Head of caudate nucleus (tissue), 42 donors: ENCODE measurements around the gene SPRYD4.
A peak's percentile ranks its signal among the peaks of the same experiment; 100 is the strongest.
"Not testable (repeated sequence)": the region's sequence is repeated elsewhere in the genome, so short reads cannot be mapped to it uniquely, and the experiment has no call there.

Experiments
- DNase-seq, 42 donors: peaks; one replicate each; pipeline versions ENCODE4 v3.0.0 to v3.0.0-alpha.2; 2020 to 2021; ENCODE audit warnings: mixed read lengths in 7 of 42
- intact Hi-C: fragments of 100-400 bp; cut with DNase I; formaldehyde crosslinking; loops from one replicate; pipeline ENCODE4 v1.15.0; 2022

SPRYD4 gene

DNA sequence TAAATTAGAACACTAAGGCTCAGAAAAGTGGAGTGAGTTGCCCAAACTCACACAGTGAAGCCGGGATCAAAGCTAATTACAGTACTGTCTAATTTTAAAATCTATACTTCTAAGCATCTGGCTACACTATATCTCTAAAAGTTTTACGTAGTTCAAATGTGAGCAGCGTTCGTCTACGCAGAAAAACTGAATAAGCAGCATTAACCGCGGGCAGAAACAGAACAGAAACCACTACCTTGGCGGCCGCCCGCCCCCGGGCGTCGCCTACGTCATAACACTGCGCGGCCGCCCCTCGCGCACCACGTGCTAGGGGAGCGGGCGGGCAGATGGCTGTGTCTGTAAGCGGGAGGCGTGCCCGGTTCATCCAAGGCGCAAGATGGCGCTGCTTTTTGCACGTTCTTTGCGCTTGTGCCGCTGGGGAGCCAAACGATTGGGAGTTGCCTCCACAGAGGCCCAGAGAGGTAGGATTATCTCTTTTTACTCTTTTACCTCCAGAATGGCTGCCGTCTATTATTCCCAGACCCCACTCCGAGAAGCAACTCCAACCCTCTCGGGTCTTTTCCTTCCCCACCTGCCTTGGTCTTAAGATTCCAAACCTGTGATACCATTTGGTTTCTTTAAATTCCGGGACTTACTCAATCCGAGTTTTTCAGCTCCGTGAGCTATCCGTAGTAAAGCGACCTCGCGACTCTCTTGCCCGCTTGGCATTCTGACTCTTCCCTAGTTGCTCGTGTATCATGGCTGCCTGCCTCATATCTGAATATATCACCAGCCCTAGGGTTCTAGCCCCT is at the start of gene SPRYD4:
Gene SPRYD4 (plus strand): TSS at position 363 of the 791 bp plus-strand sequence. CDS start 14 bp downstream, at position 377.
- intact Hi-C loops, result loop anchor here (5.0 kb wide), 1 partner anchor 136 kb away; the partner anchor contains the start of gene PAN2
- DNase-seq, result peak; percentile 91 to 98 (median 96)

DNA sequence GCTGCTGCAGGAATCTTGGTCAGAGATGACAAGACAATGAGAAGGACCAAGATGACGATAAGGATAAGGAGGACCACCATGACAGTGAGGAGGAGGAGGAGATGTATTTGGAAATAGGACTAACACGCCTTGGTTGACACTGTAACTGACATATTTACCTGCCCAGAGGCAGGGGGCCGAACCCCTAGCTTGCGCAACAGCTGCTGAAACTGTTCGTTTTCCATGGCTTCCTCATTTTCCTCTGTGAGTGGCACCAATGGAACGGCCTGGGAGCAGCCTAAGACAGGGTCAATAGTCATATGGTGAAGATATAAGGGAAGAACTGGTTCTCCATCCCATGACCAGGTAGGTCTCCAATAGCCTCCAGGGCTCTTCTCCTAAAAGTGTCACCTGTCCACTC is 48.0 kb upstream of the SPRYD4 start:
- intact Hi-C loops, result no loop called here
- no peak for DNase-seq

DNA sequence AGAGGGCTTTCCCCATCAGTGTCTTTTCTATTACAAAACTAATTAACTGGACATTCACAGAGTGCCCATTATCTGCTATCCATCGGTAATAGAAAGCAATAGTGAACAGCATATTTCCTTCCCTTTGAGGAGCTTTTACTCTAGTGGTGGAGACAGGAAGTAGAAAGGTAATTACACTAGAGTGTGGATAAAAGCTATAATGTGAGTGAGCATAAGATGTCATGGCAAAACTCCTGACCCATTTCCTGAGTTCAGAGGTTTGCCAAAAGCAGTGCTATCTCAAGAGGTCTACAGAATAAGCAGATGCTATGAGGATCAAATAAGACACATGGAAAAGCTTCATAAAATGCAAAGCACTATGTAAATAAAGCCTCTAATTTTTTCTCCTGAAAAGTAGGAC is 43.2 kb upstream of the SPRYD4 start:
- intact Hi-C loops, result no loop called here

DNA sequence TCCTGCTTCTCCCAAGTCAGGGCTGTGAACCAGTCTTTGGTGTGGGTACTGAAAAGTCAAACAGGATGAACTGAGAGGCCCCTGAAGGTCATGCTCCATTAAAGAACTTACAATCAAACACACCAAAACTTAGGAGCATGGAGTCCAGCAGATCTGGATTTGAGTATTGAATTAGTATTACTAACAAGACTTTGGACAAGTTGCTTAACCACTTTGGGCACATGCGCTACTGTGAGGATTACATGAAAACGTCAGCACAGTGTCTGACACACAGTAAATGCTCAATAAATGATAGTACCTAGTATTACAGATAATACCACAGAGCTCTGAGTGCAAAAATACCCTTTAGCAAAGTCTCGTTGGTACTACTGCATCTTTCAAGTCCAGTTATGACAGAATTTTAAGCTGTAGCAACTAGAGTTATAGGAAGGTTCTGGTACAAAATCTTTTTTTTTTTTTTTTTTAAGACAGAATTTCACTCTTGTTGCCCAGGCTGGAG is 42.4 kb upstream of the SPRYD4 start:
- DNase-seq, result no peak
- intact Hi-C loops, result no loop called here

More for the DNA sequence above, 43.2 kb upstream of the SPRYD4 start:
- no peak for DNase-seq

DNA sequence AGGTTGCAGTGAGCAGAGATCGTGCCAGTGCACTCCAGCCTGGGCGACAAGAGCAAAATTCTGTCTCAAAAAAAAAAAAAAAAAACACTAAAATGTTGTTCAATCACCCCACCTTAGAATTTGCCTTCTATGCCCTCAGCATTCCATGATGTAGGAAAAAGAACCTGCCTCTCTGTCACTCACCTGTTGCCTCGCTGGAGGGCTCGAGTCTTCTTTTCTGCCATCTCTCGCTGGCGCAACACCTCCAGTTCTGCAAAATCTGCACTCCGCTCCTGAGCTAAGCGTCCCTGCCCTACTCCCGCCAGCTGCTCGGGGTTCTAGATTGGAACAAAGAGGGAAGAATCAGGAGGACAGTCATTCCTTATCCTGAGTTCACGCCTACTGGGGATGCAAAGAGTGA is 37.1 kb upstream of the SPRYD4 start:
- intact Hi-C loops, result no loop called here
- DNase-seq, result no peak

DNA sequence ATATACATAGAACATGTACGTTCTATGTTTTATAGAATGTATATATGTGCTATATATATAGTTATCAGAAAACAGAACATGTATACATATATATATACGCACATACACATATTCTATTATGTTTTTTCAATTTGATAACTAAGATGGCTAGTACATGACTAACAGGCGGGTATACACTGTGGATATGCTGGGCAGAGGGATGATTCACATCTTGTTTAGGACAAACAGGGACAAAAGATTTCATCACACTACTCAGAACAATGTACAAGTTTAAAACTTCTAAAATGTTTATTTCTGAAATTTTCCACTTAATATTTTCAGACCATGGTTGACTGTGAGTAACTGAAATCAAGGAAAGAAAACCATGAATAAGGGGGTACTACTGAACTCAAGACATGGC is 36.5 kb upstream of the SPRYD4 start:
- intact Hi-C loops, result no loop called here
- DNase-seq, result no peak

DNA sequence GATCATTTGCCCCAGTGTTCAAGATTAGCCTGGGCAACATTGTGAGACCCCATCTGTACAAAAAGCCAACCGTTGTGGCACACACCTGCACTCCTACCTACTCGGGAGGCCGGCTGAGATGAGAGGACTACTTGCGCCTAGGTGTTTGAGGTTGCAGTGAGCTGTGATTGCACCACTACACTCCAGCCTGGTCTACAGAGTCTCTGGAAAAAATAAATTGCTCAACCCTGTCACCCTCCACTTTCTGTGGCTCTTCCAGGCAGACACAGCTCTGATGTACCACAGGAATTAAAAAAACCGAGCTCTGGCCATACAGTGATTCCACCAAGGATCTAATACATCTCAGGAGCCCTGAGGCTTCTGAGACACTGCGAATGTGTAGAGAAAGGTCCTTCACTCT is 33.5 kb upstream of the SPRYD4 start:
- intact Hi-C loops, result no loop called here
- DNase-seq, result no peak

DNA sequence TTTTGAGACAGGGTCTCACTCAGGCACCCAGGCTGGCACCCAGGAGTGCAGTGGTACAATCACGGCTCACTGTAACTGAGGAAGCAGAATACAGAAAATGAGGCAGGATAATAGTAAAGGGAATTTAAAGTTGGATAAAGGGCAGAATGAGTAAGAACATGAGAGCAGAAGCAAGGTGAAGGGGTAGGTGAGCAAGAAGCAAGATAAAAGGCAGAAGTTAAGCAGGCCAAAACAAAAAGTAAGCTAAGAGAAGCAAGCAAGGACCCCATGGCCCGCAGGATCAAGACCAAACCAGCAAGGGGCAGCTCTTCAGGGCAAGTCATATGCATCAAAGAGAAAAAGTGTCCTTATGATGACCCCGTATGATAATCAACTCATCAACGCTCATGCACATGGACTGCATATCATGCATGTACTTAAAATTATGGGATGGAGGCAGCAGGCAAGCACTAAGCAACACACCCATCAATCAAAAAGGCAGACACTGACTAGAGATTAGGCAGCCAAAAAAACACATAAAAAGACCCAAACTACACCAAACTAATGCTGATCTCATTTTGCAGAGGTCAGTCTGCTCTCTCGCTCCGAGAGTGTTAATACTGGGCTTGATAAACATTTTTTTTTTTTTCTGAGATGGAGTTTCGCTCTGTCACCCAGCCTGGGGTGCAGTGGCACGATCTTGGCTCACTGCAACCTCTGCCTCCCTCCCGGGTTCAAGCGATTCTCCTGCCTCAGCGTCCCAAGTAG is 30.8 kb upstream of the SPRYD4 start:
- DNase-seq, result no peak
- intact Hi-C loops, result no loop called here

DNA sequence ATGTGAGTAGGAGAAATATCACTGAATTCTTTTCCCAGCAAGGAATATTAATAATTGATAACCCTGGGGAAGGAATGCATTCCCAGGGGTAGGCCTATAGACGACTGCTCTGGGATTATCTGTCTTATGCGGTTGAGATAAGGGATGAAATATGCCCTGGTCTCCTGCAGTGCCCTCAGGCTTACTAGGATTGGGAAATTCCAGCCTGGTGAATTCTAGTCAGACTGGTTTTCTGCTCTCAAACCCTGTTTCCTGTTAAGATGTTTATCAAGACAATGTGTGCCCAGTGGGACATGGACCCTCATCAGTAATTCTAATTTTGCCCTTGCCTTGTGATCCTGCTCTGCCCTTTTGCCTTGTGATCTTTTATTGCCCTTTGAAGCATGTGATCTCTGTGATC is 25.2 kb upstream of the SPRYD4 start:
- not testable (repeated sequence) for DNase-seq

DNA sequence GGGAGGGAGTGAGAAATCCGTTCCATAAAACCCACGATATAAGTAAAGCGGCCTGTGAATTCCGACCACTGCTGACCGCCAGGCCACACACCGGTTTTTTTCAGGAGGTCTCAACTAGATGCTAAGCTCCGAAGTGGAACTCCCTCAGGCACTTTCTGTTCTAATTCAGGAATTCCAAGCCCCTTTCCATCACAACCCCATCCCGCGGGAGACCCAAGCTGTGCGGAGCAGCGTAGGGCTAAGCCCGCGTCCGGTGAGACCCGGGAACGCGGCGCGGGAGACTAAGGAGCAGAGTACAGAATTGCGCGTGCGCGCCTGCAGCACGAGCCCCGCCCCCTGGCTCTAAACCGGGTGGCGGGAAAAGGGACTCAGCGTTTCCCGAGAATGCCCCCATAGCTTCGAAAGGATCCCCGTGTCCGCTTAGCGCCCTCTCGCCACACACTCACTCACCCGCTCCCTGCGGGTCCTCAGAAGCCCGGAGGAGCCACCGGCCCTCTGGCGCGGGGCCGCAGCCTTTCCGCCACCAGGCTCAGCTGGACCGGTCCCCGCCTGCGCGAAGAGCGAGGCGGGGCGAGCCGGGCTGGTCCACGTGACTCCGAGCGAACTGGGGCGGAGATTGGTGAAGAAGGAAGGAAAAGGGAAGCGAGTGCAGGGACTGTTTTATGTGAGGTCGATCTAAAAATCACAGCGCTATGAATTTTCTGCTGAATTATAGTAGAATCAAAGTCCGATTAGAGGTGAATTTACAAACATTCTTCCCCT is 19.3 kb upstream of the SPRYD4 start, which contains the start of gene TIMELESS:
Gene TIMELESS (minus strand): TSS at position 567 of the 762 bp plus-strand sequence. CDS start 15,256 bp downstream, outside the sequence.
- intact Hi-C loops, result no loop called here
- DNase-seq, result peak; percentile 75 to 97 (median 93)

More for the DNA sequence above, 25.2 kb upstream of the SPRYD4 start:
- intact Hi-C loops, result not testable (repeated sequence)

DNA sequence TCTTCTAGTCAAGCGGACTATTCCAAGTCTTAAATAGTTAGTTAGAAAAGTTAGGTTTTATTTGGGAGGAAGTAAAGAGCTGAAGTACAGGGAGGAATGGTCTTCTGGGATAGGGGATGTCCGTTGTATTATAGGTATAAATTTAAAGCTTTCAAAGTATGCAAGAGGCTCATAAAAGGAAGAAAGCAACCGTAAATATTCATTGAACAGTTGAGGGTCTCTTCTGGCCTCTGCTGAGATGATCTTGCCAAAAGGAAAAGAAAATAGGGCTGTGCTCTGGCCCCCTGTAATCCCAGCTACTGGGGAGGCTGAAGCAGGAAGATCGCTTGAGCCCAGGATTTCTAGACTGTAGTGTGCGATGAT is 18.8 kb upstream of the SPRYD4 start:
- intact Hi-C loops, result no loop called here
- DNase-seq, result no peak

DNA sequence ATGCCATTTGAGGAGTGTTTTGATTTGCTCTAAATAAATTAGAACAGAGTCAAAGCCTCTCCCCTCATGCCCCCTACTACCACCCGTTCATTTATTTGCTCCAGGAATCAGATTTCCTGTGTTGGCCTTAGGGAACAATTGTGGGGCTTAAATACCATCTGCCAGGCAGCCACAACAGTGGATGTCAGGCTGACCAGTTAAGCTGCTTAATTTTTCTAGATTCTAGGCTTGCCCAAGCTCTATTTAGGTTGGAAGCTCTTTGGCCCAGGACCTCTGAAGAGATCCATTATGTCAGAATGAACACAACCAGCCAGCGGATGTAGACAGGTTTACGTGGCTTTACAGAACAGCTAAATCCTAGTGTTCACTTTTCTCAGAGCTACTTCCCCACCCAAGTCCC is 18.1 kb upstream of the SPRYD4 start:
- intact Hi-C loops, result loop anchor here (5.0 kb wide), 1 partner anchor 88 kb away; the partner anchor contains the start of genes APOF and STAT2
- DNase-seq, result no peak

DNA sequence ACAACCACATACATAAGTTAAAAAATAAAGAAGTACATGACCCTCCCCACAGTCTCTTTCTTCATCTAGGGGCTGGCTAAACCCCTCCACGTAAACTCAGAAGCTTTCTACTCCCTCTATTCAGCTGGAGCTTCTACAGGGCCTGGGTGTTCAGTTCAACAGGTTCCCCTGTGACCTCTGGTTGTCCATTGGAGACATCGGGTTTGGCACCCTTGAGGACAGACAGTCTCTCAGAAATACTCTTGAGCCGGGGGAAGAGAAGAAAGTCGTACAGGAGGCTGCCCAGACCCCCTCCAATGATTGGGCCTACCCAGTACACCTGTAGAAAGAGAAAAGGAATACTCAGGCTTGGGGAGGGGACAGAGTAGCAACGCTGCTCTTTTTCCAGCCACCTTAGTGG is 17.2 kb upstream of the SPRYD4 start:
- intact Hi-C loops, result loop anchor here (5.0 kb wide), 1 partner anchor 89 kb away; the partner anchor contains the start of genes APOF and STAT2
- DNase-seq, result no peak

DNA sequence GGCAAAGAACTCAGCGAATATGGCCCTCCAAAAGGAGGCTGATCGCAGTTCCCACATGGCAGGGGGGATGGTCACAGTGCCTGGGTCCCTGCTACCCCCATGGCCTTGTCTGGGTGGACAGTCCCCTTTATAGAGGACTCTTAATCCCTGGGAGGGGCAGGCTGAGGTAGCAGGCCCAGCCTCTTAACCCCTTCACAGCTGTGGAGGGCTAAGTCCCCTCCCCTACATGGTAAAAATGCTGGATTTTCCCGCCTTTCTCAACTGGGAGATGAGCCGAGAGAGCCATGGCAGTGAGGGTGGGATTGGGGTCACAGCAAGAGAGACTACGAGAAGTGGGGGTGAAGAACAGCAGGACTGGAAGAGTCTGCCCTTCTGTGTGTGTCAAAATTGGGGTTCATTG is 13.8 kb upstream of the SPRYD4 start, which contains the start of gene MIP:
Gene MIP (minus strand): TSS at position 101 of the 400 bp plus-strand sequence. CDS start 44 bp downstream, at position 57.
- intact Hi-C loops, result loop anchor here (5.0 kb wide), 1 partner anchor 92 kb away; the partner anchor contains the start of genes APOF and STAT2
- DNase-seq, result no peak

DNA sequence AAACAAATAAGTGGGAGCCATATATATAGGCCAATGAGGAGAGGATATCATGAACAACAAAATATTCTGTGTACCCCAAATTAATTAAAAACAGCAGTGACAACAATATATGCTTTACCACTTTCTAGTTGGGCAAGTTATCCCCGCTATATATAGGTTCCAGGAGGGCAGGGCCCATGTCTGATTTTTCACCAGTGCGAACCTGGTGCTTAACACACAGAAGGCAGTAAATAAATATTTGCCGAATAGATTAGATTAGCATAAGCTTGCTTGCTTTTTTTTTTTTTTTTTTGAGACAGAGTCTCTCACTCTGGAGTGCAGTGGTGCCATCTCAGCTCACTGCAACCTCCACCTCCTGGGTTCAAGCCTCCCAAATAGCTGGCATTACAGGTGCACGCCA is 10.6 kb upstream of the SPRYD4 start:
- intact Hi-C loops, result no loop called here

DNA sequence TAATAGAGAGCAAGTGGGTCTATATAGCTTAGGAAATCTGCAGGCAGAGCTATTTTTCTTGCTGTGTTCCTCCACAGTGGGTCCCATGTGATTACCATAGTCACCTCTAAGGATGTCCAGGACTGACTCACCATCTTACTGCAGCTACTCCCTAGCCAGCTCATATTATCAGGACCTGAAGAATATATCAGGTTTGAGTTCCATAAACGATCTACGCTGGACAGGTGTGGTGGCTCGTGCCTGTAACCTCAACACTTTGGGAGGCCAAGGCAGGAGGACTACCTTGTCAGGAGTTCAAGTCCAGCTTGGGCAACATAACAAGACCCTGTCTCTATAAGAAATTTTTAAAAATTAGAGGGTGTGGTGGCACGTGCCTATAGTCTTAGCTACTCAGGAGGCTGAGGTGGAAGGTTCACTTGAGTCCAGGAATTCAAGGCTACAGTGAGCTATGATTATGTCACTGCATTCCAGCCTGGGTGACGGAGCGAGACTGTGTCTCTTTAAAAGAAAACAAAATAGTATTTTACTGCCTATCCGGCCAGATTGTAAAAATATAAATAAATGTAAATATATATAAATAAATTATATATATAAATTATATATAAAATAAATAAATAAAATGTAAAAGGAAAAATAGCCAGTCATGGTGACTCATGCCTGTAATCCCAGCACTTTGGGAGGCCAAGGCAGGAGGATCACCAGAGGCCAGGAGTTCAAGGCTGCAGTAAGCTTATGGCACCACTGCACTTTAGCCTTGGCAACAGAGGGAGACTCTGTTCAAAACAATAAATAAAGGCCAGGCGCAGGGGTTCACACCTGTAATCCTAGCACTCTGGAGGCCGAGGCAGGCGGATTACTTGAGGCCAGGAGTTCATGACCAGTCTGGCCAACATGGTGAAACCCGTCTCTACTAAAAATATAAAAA is 6.9 kb upstream of the SPRYD4 start:
- DNase-seq, result no peak
- intact Hi-C loops, result no loop called here

More for the DNA sequence above, 10.6 kb upstream of the SPRYD4 start:
- DNase-seq, result no peak

DNA sequence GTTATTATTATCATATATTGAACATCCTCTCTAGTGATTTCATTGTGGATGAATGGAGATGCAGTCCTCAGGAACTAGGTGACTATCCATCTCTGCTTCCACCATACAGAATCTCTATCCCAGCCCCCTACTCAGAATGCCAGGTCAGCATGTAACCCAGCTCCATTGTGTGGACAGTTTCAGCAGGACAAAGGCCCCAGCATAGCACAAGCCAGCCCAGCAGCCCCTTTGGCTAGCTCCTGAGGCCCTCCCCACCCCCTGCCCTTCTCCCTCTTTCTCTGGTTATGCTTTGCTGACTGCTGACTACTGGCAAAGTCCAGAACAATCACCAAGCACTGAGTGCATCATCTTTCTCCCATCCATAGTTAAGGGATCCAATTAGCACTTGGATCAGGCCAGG is 5.8 kb upstream of the SPRYD4 start:
- intact Hi-C loops, result no loop called here
- no peak for DNase-seq
